NCI-H2029 (cell line): Measurements from ENCODE around the gene RFPL1.

Source experiments
- DNase-seq: peaks from one replicate; lab custom pipeline; 2025; lab: John Stamatoyannopoulos, UW

Gene RFPL1

DNA sequence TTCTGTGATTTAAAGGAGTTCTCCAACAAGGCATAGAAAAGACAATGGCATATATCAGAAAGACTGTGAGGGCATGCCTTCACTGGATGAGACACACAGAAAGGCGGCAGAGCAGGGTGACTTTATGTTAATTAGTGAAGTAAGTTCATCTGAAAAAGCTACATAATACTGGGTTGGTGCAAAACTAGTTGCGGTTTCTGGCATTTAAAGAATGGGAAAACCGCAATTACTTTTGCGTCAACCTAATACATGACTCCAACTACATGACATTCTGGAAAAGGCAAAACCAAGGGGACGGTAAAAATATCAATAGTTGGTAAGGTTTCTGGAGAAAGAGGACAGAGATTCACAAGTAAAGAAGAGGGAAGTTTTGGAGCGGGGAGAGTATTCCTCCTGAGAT, 5.1 kb downstream of the RFPL1 start:
- no peak for DNase-seq

GRCh38 chr22:29443861-29444792, 5.7 kb downstream of the RFPL1 start:
- DNase-seq: no peak

- no peak for DNase-seq
These were observed 7.1 kb downstream of the RFPL1 start for GRCh38 chr22:29445508-29445907.

DNA sequence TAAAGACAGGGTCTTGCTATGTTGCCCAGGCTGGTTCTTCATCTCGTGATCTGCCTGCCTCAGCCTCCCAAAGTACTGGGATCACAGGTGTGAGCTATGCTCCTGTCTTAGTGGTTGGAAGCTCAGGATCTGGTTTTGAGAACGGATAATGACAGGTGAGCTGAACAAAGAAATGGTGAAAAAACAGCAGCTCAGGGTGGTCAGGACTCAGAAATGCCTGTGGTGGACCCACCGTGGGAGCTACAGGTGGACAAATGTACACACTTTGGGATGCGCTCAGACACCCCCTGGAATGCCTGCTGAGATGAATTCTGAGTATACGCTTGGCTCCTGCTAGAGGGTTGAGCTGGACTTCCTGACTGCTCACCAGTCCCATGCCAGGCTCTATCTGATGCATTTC, 9.5 kb downstream of the RFPL1 start:
- DNase-seq: no peak

- DNase-seq: no peak
These were observed 11.0 kb downstream of the RFPL1 start for GRCh38 chr22:29449296-29449875.

DNA sequence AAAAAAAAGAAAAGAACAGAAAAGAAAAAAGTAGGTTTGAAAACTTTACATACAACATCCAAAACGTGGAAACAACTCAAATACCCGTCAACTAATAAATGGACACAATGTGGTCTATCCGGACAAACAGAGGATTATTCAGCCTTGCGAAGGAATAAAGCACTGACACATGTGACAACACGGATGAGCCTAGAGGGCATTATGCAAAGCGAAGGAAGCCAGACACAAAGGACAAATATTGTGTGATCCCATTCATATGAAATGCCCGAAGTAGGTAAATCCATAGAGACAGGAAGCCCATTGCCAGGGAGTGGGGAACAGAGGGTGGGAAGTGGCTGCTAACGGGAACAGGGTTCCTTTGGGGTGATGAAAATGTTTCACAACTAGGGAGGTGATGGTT, 11.8 kb downstream of the RFPL1 start:
- no peak for DNase-seq

GRCh38 chr22:29451863-29452262, 13.5 kb downstream of the RFPL1 start:
- no peak for DNase-seq

DNA sequence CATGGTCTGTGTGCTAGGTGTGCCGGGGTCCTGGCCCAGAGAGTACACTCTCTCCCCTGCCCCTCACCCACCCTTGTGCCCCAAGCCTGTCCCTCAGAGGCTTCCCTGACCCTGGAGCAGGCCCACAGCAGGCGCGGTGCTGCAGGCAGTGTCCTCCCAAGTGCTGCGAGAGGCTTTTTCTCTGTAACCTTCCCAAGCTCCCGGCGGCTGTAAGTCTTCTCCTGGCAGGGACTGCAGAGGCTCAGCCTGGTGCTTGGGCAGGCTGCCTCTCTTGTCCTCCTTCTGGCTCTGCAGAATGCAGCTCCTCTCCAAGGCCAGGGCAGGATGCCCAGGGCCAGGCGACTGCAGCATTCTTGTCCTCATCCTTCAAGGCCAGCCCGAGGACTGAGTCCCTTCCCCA, 15.9 kb downstream of the RFPL1 start:
- DNase-seq: no peak

DNA sequence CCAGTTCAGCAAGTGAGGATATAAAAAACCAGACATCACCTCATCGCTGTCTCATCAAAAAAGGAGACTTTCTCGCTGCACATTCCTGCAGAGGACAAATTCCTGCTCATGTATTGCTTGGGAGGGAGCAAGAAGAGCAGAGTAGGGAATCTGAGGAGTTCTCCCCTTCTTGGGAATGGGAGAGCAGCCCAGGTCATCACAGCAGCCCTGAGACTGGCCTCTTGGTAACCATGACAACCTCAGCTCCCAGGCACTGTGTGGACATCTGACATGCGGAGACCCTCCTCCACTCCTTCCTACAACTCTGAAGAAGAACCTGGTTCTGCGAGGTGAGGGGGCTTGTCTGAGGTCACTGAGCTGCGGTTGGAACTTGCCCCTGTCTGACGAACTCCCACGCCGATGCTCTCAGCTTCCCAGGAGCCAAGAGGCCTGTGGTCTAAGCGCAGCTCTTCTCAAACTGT, 17.9 kb downstream of the RFPL1 start:
- DNase-seq: no peak

- DNase-seq: no peak
These were observed 19.3 kb downstream of the RFPL1 start for GRCh38 chr22:29457730-29458129.

GRCh38 chr22:29458551-29458950, 20.2 kb downstream of the RFPL1 start:
- no peak for DNase-seq

DNA sequence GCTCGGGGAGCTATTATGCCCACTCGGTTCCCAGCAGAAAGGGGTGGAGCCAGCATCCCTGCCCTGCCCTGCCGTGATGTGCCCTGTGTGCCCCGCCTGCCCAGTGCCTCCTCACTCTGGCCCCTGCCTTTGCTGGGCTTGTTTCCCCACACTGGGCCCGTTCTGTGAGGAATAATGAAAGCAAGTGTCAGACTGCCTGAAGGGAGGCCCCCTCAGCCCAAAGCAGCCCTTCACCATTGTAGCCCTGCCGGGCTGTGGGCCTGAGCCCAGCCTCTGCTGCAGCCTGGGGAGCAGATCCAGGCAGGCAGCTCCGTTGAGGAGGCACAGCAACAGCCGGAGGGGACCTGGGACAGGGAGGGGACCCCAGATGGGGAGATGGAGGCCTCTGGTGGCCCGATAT, 21.4 kb downstream of the RFPL1 start:
- DNase-seq: no peak

- DNase-seq: no peak
These were observed 22.9 kb downstream of the RFPL1 start for GRCh38 chr22:29461263-29461662.

- no peak for DNase-seq
These were observed 25.2 kb downstream of the RFPL1 start for GRCh38 chr22:29463629-29464028.

DNA sequence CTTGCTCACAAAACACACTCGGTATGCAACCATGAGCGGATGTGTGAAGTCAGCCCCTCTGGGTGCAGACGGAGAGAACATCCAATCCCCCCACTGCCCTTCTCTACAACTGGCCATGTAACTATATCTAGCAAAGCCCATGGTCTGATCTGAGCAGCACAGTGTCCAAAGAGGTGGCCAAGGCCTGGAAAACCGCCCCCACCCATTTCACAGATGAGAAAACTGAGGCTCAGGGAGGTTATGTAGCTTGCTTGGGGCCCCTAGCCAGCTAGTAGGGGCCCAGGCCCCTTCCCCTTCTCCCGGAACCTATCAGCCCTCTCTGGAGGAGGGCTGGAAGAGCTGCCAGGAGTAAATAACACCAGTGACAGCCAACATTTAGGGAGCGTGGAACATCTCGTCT, 26.2 kb downstream of the RFPL1 start:
- no peak for DNase-seq

DNA sequence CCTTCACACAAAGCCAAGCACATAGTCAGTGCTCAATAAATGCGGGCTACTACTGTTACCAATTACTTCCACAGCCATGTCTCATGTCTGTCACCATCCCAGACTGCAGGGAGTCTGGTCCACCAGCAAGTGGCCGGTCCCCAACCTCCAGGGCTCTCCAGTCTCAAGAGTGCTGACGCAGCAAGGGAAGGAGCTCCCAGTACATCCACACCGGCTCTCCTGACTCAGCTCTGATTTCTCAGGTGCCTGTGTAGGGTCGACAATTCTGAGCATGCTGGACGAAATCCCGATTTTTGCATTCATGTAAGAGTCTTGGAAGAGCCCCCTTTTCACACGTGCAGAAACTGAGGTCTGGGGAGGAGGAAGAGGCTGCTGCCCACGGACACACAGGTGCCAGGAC, 31.4 kb downstream of the RFPL1 start:
- DNase-seq: no peak

DNA sequence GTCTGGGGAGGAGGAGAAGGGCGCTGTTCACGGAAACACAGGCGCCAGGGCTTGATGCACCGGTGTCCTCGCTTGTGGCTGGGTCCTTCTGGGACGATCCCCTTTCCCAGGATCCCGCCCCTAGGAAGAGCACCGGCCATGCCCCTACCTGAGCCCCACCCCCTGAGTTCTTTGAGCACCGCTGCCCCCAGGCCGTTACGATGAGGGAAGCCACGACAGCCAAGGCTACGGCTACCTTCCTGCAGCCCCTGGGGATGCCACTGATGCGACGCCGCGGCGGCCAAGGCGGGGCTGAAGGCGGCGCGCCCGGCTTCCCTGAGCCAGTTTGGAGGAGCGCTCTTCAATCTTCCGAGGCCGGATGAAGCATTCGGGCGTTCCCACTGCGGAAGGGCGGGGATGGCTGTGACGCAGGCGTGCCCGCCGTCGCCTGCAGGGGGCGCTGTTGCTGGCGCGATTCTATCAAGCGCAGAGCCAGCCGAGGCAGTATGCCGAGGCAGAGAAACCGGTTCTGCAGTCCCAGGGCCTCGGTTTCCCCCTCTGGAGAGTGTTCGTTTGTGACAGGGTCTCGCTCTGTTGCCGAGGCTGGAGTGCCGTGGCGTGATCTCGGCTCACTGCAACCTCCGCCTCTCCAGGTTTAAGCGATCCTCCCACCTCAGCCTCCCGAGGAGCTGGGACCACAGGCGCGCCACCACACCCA, 31.9 kb downstream of the RFPL1 start:
- DNase-seq: peak; percentile 35

GRCh38 chr22:29473001-29473400, 34.6 kb downstream of the RFPL1 start:
- no peak for DNase-seq

GRCh38 chr22:29475550-29475949, 37.2 kb downstream of the RFPL1 start:
- DNase-seq: no peak

- DNase-seq: no peak
These were observed 37.7 kb downstream of the RFPL1 start for GRCh38 chr22:29476116-29476515.

DNA sequence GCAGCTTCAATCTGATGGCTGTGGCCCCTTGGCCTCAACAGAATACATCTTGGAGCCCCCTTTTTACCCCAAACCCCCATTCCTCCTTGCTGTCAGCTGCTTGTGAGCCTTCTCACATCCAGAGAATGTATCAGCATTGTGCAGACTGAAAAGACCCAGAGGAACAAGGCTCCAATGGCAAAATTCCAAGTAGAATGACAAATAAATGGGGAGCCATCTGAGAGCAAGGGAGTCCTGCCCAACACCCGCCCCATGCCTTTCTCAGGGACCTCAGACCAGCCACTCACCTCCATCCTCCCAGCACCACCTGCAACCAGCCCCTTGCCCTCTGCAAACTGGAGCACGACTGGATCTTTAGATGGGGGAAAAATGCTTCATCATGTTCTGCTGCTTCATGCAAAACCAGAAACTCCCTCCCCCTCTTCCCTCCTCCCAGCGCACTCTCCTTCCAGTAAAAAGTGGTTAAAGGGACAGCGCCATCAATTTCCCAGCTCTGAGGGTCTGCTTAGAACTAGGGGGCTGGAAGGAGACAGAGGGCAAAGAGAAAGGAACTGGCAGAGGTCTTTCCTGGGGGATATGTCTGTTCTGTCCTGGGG, 39.4 kb downstream of the RFPL1 start:
- DNase-seq: no peak
